ENCODE data around the gene NSUN2.
"Not testable (repeated sequence)": the region's sequence is repeated elsewhere in the genome, so short reads cannot be mapped to it uniquely, and the experiment has no call there.

NSUN2 gene

GRCh38 chr5:6582507-6583048 lies 50.3 kb downstream of the NSUN2 start:
- no peak for DNase-seq (ENCODE audit: low read depth)

GRCh38 chr5:6581559-6582426 lies 51.1 kb downstream of the NSUN2 start:
- no peak for DNase-seq (ENCODE audit: low read depth)

GRCh38 chr5:6581090-6581489 lies 51.8 kb downstream of the NSUN2 start:
- no peak for DNase-seq (ENCODE audit: low read depth)

- DNase-seq (ENCODE audit: low read depth): no peak
Measured at GRCh38 chr5:6579535-6579934, 53.3 kb downstream of the NSUN2 start.

GRCh38 chr5:6578676-6579343 lies 54.0 kb downstream of the NSUN2 start:
- DNase-seq (ENCODE audit: low read depth): no peak

- DNase-seq (ENCODE audit: low read depth): no peak
Measured at GRCh38 chr5:6576861-6577501, 55.9 kb downstream of the NSUN2 start.

- no peak for DNase-seq (ENCODE audit: low read depth)
Measured at GRCh38 chr5:6574537-6575245, 58.2 kb downstream of the NSUN2 start.

- DNase-seq (ENCODE audit: low read depth): no peak
Measured at GRCh38 chr5:6574111-6574510, 58.7 kb downstream of the NSUN2 start.

- DNase-seq (ENCODE audit: low read depth): no peak
Measured at GRCh38 chr5:6573651-6574101, 59.2 kb downstream of the NSUN2 start.

GRCh38 chr5:6572825-6573380 lies 59.9 kb downstream of the NSUN2 start:
- DNase-seq (ENCODE audit: low read depth): no peak

- DNase-seq (ENCODE audit: low read depth): no peak
Measured at GRCh38 chr5:6572086-6572824, 60.6 kb downstream of the NSUN2 start.

- not testable (repeated sequence) for DNase-seq (ENCODE audit: low read depth)
Measured at GRCh38 chr5:6571607-6572006, 61.2 kb downstream of the NSUN2 start.

- no peak for DNase-seq (ENCODE audit: low read depth)
Measured at GRCh38 chr5:6570530-6570929, 62.3 kb downstream of the NSUN2 start.

- DNase-seq (ENCODE audit: low read depth): no peak
Measured at GRCh38 chr5:6568889-6569288, 64.0 kb downstream of the NSUN2 start.

GRCh38 chr5:6568383-6568782 lies 64.5 kb downstream of the NSUN2 start:
- DNase-seq (ENCODE audit: low read depth): no peak

- no peak for DNase-seq (ENCODE audit: low read depth)
Measured at GRCh38 chr5:6567835-6568234, 65.0 kb downstream of the NSUN2 start.

- DNase-seq (ENCODE audit: low read depth): no peak
Measured at GRCh38 chr5:6567068-6567467, 65.8 kb downstream of the NSUN2 start.

GRCh38 chr5:6565492-6565891 lies 67.4 kb downstream of the NSUN2 start:
- DNase-seq (ENCODE audit: low read depth): no peak

- DNase-seq (ENCODE audit: low read depth): no peak
Measured at GRCh38 chr5:6557807-6558575, 74.9 kb downstream of the NSUN2 start.

- no peak for DNase-seq (ENCODE audit: low read depth)
Measured at GRCh38 chr5:6556802-6557102, 76.1 kb downstream of the NSUN2 start.

Data from activated T-helper 1 cell treated with Interleukin-2 at 50 U/mL for 16 hours (primary cell).